Caco-2 (cell line): ENCODE measurements around the gene KRAS. TPM values are rescaled to one million over a fixed set of nuclear protein-coding genes. Genes with fewer than 3 reads are reported as not detected.

ENCODE experiments used
- BruUV-seq: library from RNA; stranded (reverse); fragments of 400-500 nt; replicated peaks from 2 replicates; lab custom pipeline; 2021; lab: Mats Ljungman, UMichigan
- CTCF ChIA-PET: fragments of 300-600 bp; sonication (Branson Sonifier 250); formaldehyde crosslinking; loops from one replicate; lab custom pipeline; 2022; ENCODE audit warnings: antibody characterized with exemption; lab: Charles Lee
- POLR2A ChIA-PET: fragments of 300-600 bp; sonication (Branson Sonifier 250); formaldehyde crosslinking; loops from one replicate; lab custom pipeline; 2022; ENCODE audit warnings: antibody characterized with exemption; lab: Charles Lee
- DNase-seq, 2 experiments: peaks; one replicate each; pipeline versions ENCODE4 v3.0.0 to v3.0.0-alpha.2; 2020 to 2022
- H3K27me3 ChIP-seq: replicated peaks from 2 replicates; pipeline ENCODE4 v1.6.0; 2011; ENCODE audit warnings: low read length; ENCODE audit not compliant: control insufficient read depth, insufficient read depth
- H3K36me3 ChIP-seq: 2 replicates; pipeline ENCODE4 v1.5.1; 2011; ENCODE audit warnings: low read length; ENCODE audit not compliant: control insufficient read depth, insufficient read depth
- H3K4me1 ChIP-seq: fragments of 250-450 bp; sonication (Bioruptor Pico); 2 replicates; pipeline ENCODE4 v1.5.1; 2020; ENCODE audit warnings: mild to moderate bottlenecking
- H3K4me3 ChIP-seq: 2 replicates; pipeline ENCODE4 v1.5.1; 2011; ENCODE audit warnings: low read depth, mild to moderate bottlenecking, control low read depth, low read length
- H3K9me3 ChIP-seq: fragments of 250-450 bp; sonication (Bioruptor Pico); 2 replicates; pipeline ENCODE4 v1.5.1; 2020; ENCODE audit warnings: mild to moderate bottlenecking, moderate library complexity
- H3K27ac Mint-ChIP-seq: one replicate; pipeline ENCODE4 v1.8.0; 2022; ENCODE audit warnings: mixed read lengths; ENCODE audit not compliant: unreplicated experiment
- H3K27me3 Mint-ChIP-seq: one replicate; pipeline ENCODE4 v1.8.0; 2022; ENCODE audit warnings: mixed read lengths; ENCODE audit not compliant: insufficient read depth, unreplicated experiment
- H3K36me3 Mint-ChIP-seq: one replicate; pipeline ENCODE4 v1.8.0; 2022; ENCODE audit warnings: mild to moderate bottlenecking, mixed read lengths; ENCODE audit not compliant: insufficient read depth, unreplicated experiment
- H3K4me1 Mint-ChIP-seq: one replicate; pipeline ENCODE4 v1.8.0; 2022; ENCODE audit warnings: low read depth, mixed read lengths; ENCODE audit not compliant: unreplicated experiment
- H3K4me3 Mint-ChIP-seq: one replicate; pipeline ENCODE4 v1.8.0; 2022; ENCODE audit warnings: mild to moderate bottlenecking, moderate library complexity, mixed read lengths; ENCODE audit not compliant: unreplicated experiment
- H3K9me3 Mint-ChIP-seq: one replicate; pipeline ENCODE4 v1.8.0; 2022; ENCODE audit warnings: mixed read lengths; ENCODE audit not compliant: unreplicated experiment
- CTCF ChIP-seq, 2 experiments: fragments of 200-600 bp in 1 of 2; IDR thresholded peaks; 1 replicate in 1 of 2; 2 replicates in 1 of 2; pipeline versions ENCODE4 v1.5.1 to v1.8.0; 2011 to 2022; ENCODE audit warnings: antibody characterized with exemption in 1 of 2, control low read depth in 1 of 2, inconsistent platforms in 1 of 2, low read depth in 1 of 2, low read length in 1 of 2, mild to moderate bottlenecking in 1 of 2, moderate library complexity in 1 of 2; ENCODE audit not compliant: insufficient read depth in 1 of 2, severe bottlenecking in 1 of 2, unreplicated experiment in 1 of 2
- intact Hi-C: fragments of 100-400 bp; cut with micrococcal nuclease; formaldehyde crosslinking; loops from one replicate; pipeline ENCODE4 v1.10.0; 2022; ENCODE audit not compliant: unreplicated experiment
- total RNA-seq: library from RNA; stranded (reverse); gene quantifications from 2 replicates; pipeline ENCODE4 v1.2.3, GENCODE V29; 2022

Gene KRAS
- total RNA-seq, 1 experiment from 2014 or later = 179 TPM

GRCh38 chr12:25182765-25183164 is 68.0 kb downstream of the KRAS start:
- no peaks in the 10 kb centered on the region for H3K4me1 ChIP-seq
- Mint-ChIP-seq H3K4me3 (no peak overlapping the region), H3K27ac (no peak overlapping the region), H3K9me3 (no peaks in the 10 kb centered on the region), H3K36me3 (no peaks in the 10 kb centered on the region), H3K27me3 (peaks cover 6% of the 10 kb centered on the region), H3K4me1 (no peaks in the 10 kb centered on the region)
- BruUV-seq = no TSS peak
- DNase-seq = no peak
- intact Hi-C loops = no loop called here
- ChIA-PET CTCF (no interaction called here), POLR2A (no interaction called here)
- no peak for TF ChIP-seq CTCF (IDR thresholded peaks at IDR 0.05; ENCODE audit: insufficient read depth in 1 of 2, low read depth in 1 of 2, low read length in 1 of 2, severe bottlenecking in 1 of 2, unreplicated experiment in 1 of 2)
- no peaks in the 10 kb centered on the region; the same call in 1 of the 2 replicates for H3K27me3 ChIP-seq
- no peak overlapping the region for H3K4me3 ChIP-seq
- H3K9me3 ChIP-seq = no peaks in the 10 kb centered on the region; the same call in 1 of the 2 replicates
- no peaks in the 10 kb centered on the region for H3K36me3 ChIP-seq

GRCh38 chr12:25162866-25163265 is 87.9 kb downstream of the KRAS start:
- Histone ChIP-seq H3K9me3 (no peaks in the 10 kb centered on the region; the same call in 1 of the 2 replicates), H3K36me3 (no peaks in the 10 kb centered on the region), H3K27me3 (no peaks in the 10 kb centered on the region), H3K4me3 (no peak overlapping the region), H3K4me1 (no peaks in the 10 kb centered on the region)
- H3K27ac Mint-ChIP-seq = no peak overlapping the region
- H3K4me3 Mint-ChIP-seq = no peak overlapping the region
- H3K9me3 Mint-ChIP-seq = no peaks in the 10 kb centered on the region
- no TSS peak for BruUV-seq
- ChIA-PET CTCF (no interaction called here), POLR2A (no interaction called here)
- H3K4me1 Mint-ChIP-seq = no peaks in the 10 kb centered on the region
- no peak for TF ChIP-seq CTCF (IDR thresholded peaks at IDR 0.05; ENCODE audit: insufficient read depth in 1 of 2, low read depth in 1 of 2, low read length in 1 of 2, severe bottlenecking in 1 of 2, unreplicated experiment in 1 of 2)
- peaks cover 5% of the 10 kb centered on the region for H3K27me3 Mint-ChIP-seq
- intact Hi-C loops = no loop called here
- no peaks in the 10 kb centered on the region for H3K36me3 Mint-ChIP-seq
- DNase-seq = no peak

- Mint-ChIP-seq H3K4me1 (peaks cover 6% of the 10 kb centered on the region), H3K4me3 (no peak overlapping the region), H3K27ac (no peak overlapping the region), H3K36me3 (no peaks in the 10 kb centered on the region), H3K27me3 (peaks cover 5% of the 10 kb centered on the region), H3K9me3 (no peaks in the 10 kb centered on the region)
- Histone ChIP-seq H3K4me1 (no peaks in the 10 kb centered on the region), H3K27me3 (no peaks in the 10 kb centered on the region), H3K9me3 (peaks cover 3% of the 10 kb centered on the region; the same call in 1 of the 2 replicates), H3K4me3 (no peak overlapping the region), H3K36me3 (no peaks in the 10 kb centered on the region)
- no peak for DNase-seq
- BruUV-seq = no TSS peak
- POLR2A ChIA-PET = no interaction called here
- CTCF ChIA-PET = interaction anchor here (1.5 kb wide), 1 partner anchor 165 kb away, joined by 6 read pairs; no protein-coding TSS in a partner anchor
- intact Hi-C loops = no loop called here
- no peak for TF ChIP-seq CTCF (IDR thresholded peaks at IDR 0.05; ENCODE audit: insufficient read depth in 1 of 2, low read depth in 1 of 2, low read length in 1 of 2, severe bottlenecking in 1 of 2, unreplicated experiment in 1 of 2)
Observed at GRCh38 chr12:25156061-25156460, 94.7 kb downstream of the KRAS start.
